Endothelial cell of umbilical vein (primary cell): Measurements from ENCODE around the gene NPTX2. TPM values are rescaled to one million over a fixed set of nuclear protein-coding genes. Genes with fewer than 3 reads are reported as not detected.

Experiments
- BruUV-seq: library from RNA; stranded (reverse); fragments of 400-500 nt; replicated peaks from 2 replicates; lab custom pipeline; 2021; lab: Mats Ljungman, UMichigan
- CTCF ChIA-PET: fragments of 300-600, 350-600 bp; sonication (Branson Sonifier 250); formaldehyde crosslinking; loops from one replicate; lab custom pipeline; 2021; ENCODE audit warnings: antibody characterized with exemption, inconsistent platforms; lab: Charles Lee
- POLR2A ChIA-PET: fragments of 300-600, 350-600 bp; sonication (Branson Sonifier 250); formaldehyde crosslinking; loops from one replicate; lab custom pipeline; 2021; ENCODE audit warnings: antibody characterized with exemption, inconsistent platforms; lab: Charles Lee
- DNase-seq: peaks from one replicate; pipeline ENCODE4 v3.0.0-alpha.2; 2011; ENCODE audit warnings: low read depth, low spot score
- FAIRE-seq: peaks from 2 replicates; lab custom pipeline; 2011; peaks lifted over from hg19 to GRCh38; lab: Jason Lieb, UNC
- H2AFZ ChIP-seq: 2 replicates; pipeline ENCODE4 v1.6.0; 2012; ENCODE audit warnings: low read depth, low read length, control low read depth, inconsistent platforms
- H3K27ac ChIP-seq: 2 replicates; pipeline ENCODE4 v1.5.1; 2011; ENCODE audit warnings: low read depth, mild to moderate bottlenecking, control low read depth, low read length, moderate library complexity; ENCODE audit not compliant: insufficient read depth
- H3K27me3 ChIP-seq, 2 experiments: 2 replicates each; pipeline versions ENCODE4 v1.6.0 to v1.6.1; 2011; ENCODE audit warnings: low read length in 2 of 2, mixed read lengths in 1 of 2; ENCODE audit not compliant: control insufficient read depth in 2 of 2, insufficient read depth in 2 of 2
- H3K36me3 ChIP-seq, 2 experiments: 2 replicates in 1 of 2; 3 replicates in 1 of 2; pipeline ENCODE4 v1.5.1; 2011; ENCODE audit warnings: low read length in 2 of 2, mild to moderate bottlenecking in 1 of 2, moderate library complexity in 1 of 2; ENCODE audit not compliant: control insufficient read depth in 2 of 2, insufficient read depth in 2 of 2; ENCODE audit errors: extremely low read depth in 1 of 2
- H3K4me1 ChIP-seq: 3 replicates; pipeline ENCODE4 v1.5.1; 2011; ENCODE audit warnings: mild to moderate bottlenecking, low read length; ENCODE audit not compliant: control insufficient read depth, insufficient read depth; ENCODE audit errors: extremely low read depth
- H3K4me2 ChIP-seq: 2 replicates; pipeline ENCODE4 v1.6.1; 2011; ENCODE audit warnings: low read length, control low read depth, mixed read lengths; ENCODE audit not compliant: insufficient read depth
- H3K4me3 ChIP-seq, 3 experiments: fragments of 200-600 bp in 1 of 3; sonication (generic), shearing (Covaris generic) in 1 of 3; replicated peaks in 1 of 3; 2 replicates each; pipeline ENCODE4 v1.5.1; 2011 to 2016; ENCODE audit warnings: control low read depth in 3 of 3, low read length in 3 of 3, mild to moderate bottlenecking in 2 of 3, inconsistent platforms in 1 of 3, low read depth in 1 of 3, moderate library complexity in 1 of 3; ENCODE audit not compliant: insufficient read depth in 1 of 3
- H3K79me2 ChIP-seq: 2 replicates; pipeline ENCODE4 v1.6.0; 2012; ENCODE audit warnings: low read length, inconsistent platforms; ENCODE audit not compliant: control insufficient read depth, insufficient read depth
- H3K9ac ChIP-seq: replicated peaks from 2 replicates; pipeline ENCODE3; 2011; ENCODE audit warnings: low read length, control low read depth; ENCODE audit not compliant: insufficient read depth; ENCODE audit errors: extremely low read depth
- H3K9me1 ChIP-seq: replicated peaks from 3 replicates; pipeline ENCODE4 v1.6.0; 2011; ENCODE audit warnings: mild to moderate bottlenecking, low read length; ENCODE audit not compliant: control insufficient read depth, insufficient read depth; ENCODE audit errors: extremely low read depth
- H3K9me3 ChIP-seq: replicated peaks from 2 replicates; pipeline ENCODE4 v1.5.1; 2012; ENCODE audit warnings: low read length, inconsistent platforms; ENCODE audit not compliant: control insufficient read depth, insufficient read depth
- H4K20me1 ChIP-seq: replicated peaks from 2 replicates; pipeline ENCODE3; 2011; ENCODE audit warnings: mild to moderate bottlenecking, low read length; ENCODE audit not compliant: control insufficient read depth, insufficient read depth; ENCODE audit errors: extremely low read depth
- CTCF ChIP-seq, 2 donors: IDR thresholded peaks; 1 replicate in 1 of 2; 2 replicates in 1 of 2; pipeline ENCODE4 v1.5.1; 2011; ENCODE audit warnings: low read length in 2 of 2, mild to moderate bottlenecking in 2 of 2, moderate library complexity in 2 of 2, control low read depth in 1 of 2, inconsistent platforms in 1 of 2, low read depth in 1 of 2; ENCODE audit not compliant: insufficient read depth in 1 of 2; ENCODE audit errors: extremely low read depth in 1 of 2
- EZH2 ChIP-seq: IDR thresholded peaks from 2 replicates; pipeline ENCODE4 v1.6.1; 2012; ENCODE audit warnings: borderline replicate concordance, low read depth, mild to moderate bottlenecking, moderate library complexity, low read length, inconsistent platforms; ENCODE audit not compliant: severe bottlenecking
- FOS ChIP-seq: IDR thresholded peaks from 2 replicates; pipeline ENCODE4 v1.6.1; 2011; ENCODE audit warnings: mild to moderate bottlenecking, low read length, moderate library complexity, borderline replicate concordance; ENCODE audit not compliant: insufficient read depth
- GATA2 ChIP-seq: IDR thresholded peaks from 2 replicates; pipeline ENCODE4 v1.7.0; 2011; ENCODE audit warnings: low read depth, mild to moderate bottlenecking, moderate library complexity, mixed read lengths, low read length; ENCODE audit not compliant: insufficient read length, insufficient read depth
- JUN ChIP-seq: IDR thresholded peaks from 2 replicates; pipeline ENCODE4 v1.6.1; 2011; ENCODE audit warnings: borderline replicate concordance, low read depth; ENCODE audit not compliant: insufficient read length, insufficient read depth
- MAX ChIP-seq: IDR thresholded peaks from 2 replicates; pipeline ENCODE4 v1.6.1; 2011; ENCODE audit not compliant: insufficient read depth, insufficient read length
- MYC ChIP-seq: IDR thresholded peaks from one replicate; pipeline ENCODE4 v1.6.1; 2011; ENCODE audit warnings: mild to moderate bottlenecking, low read depth, low read length
- POLR2A ChIP-seq: IDR thresholded peaks from 2 replicates; pipeline ENCODE4 v1.6.1; 2012; ENCODE audit warnings: low read depth, mild to moderate bottlenecking, control low read depth, low read length
- POLR2AphosphoS5 ChIP-seq: IDR thresholded peaks from 2 replicates; pipeline ENCODE4 v1.6.1; 2012; ENCODE audit warnings: low read depth, mild to moderate bottlenecking, control low read depth, low read length, moderate library complexity; ENCODE audit not compliant: insufficient read depth
- dilution Hi-C: fragments of 300-500 bp; cut with MboI; formaldehyde crosslinking; loops from one replicate; pipeline ENCODE4 v1.15.0; 2019; ENCODE audit warnings: low sequenced_read_pairs; ENCODE audit not compliant: extremely low pct_ligation_motif_present
- intact Hi-C: fragments of 100-400 bp; cut with micrococcal nuclease; formaldehyde crosslinking; loops from one replicate; pipeline ENCODE4 v1.10.0; 2022
- polyA plus RNA-seq, 4 experiments: library from polyadenylated mRNA; depleted of rRNA in 3 of 4; stranded (reverse) in 3 of 4; unstranded in 1 of 4; fragments of >200 nt; gene quantifications; 2 replicates each; pipeline versions ENCODE4 v1.2.1 to v1.2.3, GENCODE V29; 2011 to 2012; ENCODE audit warnings: missing spikeins in 1 of 4
- total RNA-seq: library from RNA; stranded (reverse); gene quantifications from 2 replicates; pipeline ENCODE4 v1.2.3, GENCODE V29; 2021

NPTX2 gene
- total and polyA plus RNA-seq, 2 donors (not counting 3 experiments of a cell fraction or from before 2014, with no cell fraction given), result 0.15 to 0.53 TPM

- Histone ChIP-seq H3K27me3 (no peaks in the 10 kb centered on the region), H3K79me2 (no peaks in the 10 kb centered on the region), H2AFZ (no peak overlapping the region), H3K9ac (no peak overlapping the region), H3K9me1 (no peaks in the 10 kb centered on the region), H3K9me3 (no peaks in the 10 kb centered on the region), H3K27ac (no peak overlapping the region), H3K4me1 (no peaks in the 10 kb centered on the region), H4K20me1 (no peaks in the 10 kb centered on the region), H3K4me2 (no peak overlapping the region), H3K4me3 (no peak overlapping the region), H3K36me3 (no peaks in the 10 kb centered on the region)
- DNase-seq (no peak), FAIRE-seq (no peak)
- no TSS peak for BruUV-seq
- POLR2A ChIA-PET, result no interaction called here
- CTCF ChIA-PET, result no interaction called here
- dilution Hi-C loops, result no loop called here
- no peak for TF ChIP-seq CTCF (IDR thresholded peaks at IDR 0.05; ENCODE audit: extremely low read depth in 1 of 2, insufficient read depth in 1 of 2, low read depth in 1 of 2, low read length in 2 of 2)
- TF ChIP-seq POLR2AphosphoS5, result no peak
- TF ChIP-seq FOS, result no peak
- no peak for TF ChIP-seq EZH2
- TF ChIP-seq JUN, result no peak
- TF ChIP-seq POLR2A, result no peak
- no peak for TF ChIP-seq MAX
- no peak for TF ChIP-seq GATA2
- TF ChIP-seq MYC, result no peak
- intact Hi-C loops, result no loop called here
Measured at GRCh38 chr7:98654524-98655272, 37.6 kb downstream of the NPTX2 start.
